ENCODE measurements around the gene CRKL. TPM values are rescaled to one million over a fixed set of nuclear protein-coding genes. Genes with fewer than 3 reads are reported as not detected.
"Not testable (repeated sequence)": the region's sequence is repeated elsewhere in the genome, so short reads cannot be mapped to it uniquely, and the experiment has no call there.

CRKL gene
- total RNA-seq, 1 experiment from 2014 or later: 85.6 TPM

- Histone ChIP-seq H3K4me1 (no peaks in the 10 kb centered on the region), H3K27ac (no peak overlapping the region), H3K36me3 (no peaks in the 10 kb centered on the region), H3K27me3 (peaks cover 11% of the 10 kb centered on the region; the same call in 1 of the 2 replicates), H3K4me3 (no peak overlapping the region), H3K9me3 (replicated peaks) (no peaks in the 10 kb centered on the region)
- no peak for DNase-seq
These were observed 53.9 kb downstream of the CRKL start for GRCh38 chr22:20970939-20971657.

- DNase-seq; H3K9me3 ChIP-seq (replicated peaks); H3K36me3 ChIP-seq: not testable (repeated sequence)
These were observed 54.9 kb downstream of the CRKL start for GRCh38 chr22:20972014-20972694.

DNA sequence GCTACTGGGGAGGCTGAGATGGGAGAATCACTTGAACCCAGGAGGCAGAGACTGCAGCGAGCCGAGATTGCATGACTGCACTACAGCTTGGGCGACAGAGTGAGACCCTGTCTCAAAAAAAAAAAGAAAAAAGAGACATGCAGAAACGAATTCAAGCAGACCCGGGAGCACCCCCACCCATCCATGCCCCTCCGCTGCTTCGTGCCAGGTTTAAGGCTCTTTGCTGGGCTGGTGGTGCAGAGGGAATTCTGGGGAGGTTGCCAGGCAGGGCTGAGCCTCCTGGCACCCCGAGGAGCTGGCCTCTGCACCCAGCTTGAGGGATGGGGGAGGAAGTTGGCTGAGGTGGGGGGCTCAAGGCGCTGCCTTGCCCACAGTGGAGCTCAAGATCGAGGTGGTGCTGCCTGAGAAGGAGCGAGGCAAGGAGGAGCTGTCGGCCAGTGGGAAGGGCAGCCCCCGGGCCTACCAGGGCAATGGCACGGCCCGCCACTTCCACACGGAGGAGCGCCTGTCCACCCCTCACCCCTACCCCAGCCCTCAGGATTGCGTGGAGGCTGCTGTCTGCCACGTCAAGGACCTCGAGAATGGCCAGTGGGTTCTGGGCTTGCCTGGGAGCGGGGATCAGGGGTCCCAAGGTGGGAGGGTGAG is 55.8 kb downstream of the CRKL start:
- no peak overlapping the region for H3K27ac ChIP-seq
- H3K4me3 ChIP-seq: no peak overlapping the region
- DNase-seq: no peak
- 0 out of 2 replicates have a peak, but pooled peaks cover 2% of the 10 kb centered on the region for H3K27me3 ChIP-seq
- no peaks in the 10 kb centered on the region for H3K9me3 ChIP-seq (replicated peaks)
- no peaks in the 10 kb centered on the region for H3K36me3 ChIP-seq
- H3K4me1 ChIP-seq: no peaks in the 10 kb centered on the region

More at GRCh38 chr22:20972014-20972694, 54.9 kb downstream of the CRKL start:
- H3K27me3 ChIP-seq, H3K27ac ChIP-seq, H3K4me3 ChIP-seq, H3K4me1 ChIP-seq: not testable (repeated sequence)

DNA sequence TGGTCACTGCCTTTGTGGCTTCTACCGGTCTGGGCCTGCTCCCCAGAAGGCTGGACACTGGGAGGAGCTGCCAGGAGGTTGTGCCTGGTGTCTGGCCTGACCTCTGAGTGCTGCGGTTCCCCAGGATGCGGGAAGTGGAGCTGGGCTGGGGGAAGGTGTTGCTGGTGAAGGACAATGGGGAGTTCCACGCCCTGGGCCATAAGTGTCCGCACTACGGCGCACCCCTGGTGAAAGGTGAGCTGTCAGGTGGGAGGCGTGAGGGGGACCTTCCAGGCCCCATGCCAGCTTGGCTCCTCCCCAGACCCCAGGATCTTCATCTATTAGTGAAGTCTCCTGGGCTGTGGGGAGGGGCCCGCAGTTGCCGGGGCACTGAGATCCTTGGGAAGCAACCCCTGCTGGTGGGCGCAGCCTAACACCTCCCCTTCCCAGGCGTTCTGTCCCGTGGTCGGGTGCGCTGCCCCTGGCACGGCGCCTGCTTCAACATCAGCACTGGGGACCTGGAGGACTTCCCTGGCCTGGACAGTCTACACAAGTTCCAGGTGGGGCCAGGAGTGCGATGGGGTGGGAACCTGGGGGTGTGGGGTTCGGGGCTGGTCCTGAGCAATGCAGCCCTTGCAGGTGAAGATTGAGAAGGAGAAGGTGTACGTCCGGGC is 56.6 kb downstream of the CRKL start:
- Histone ChIP-seq H3K4me3 (no peak overlapping the region), H3K9me3 (replicated peaks) (0 out of 2 replicates have a peak, but pooled peaks cover 3% of the 10 kb centered on the region), H3K4me1 (no peaks in the 10 kb centered on the region), H3K27me3 (no peaks in the 10 kb centered on the region), H3K36me3 (no peaks in the 10 kb centered on the region), H3K27ac (no peak overlapping the region)
- DNase-seq: no peak

GRCh38 chr22:20974336-20974955 is 57.2 kb downstream of the CRKL start:
- Histone ChIP-seq H3K36me3 (no peaks in the 10 kb centered on the region), H3K4me1 (no peaks in the 10 kb centered on the region), H3K9me3 (replicated peaks) (0 out of 2 replicates have a peak, but pooled peaks cover 3% of the 10 kb centered on the region), H3K4me3 (no peak overlapping the region), H3K27ac (no peak overlapping the region), H3K27me3 (no peaks in the 10 kb centered on the region)
- DNase-seq: no peak

DNA sequence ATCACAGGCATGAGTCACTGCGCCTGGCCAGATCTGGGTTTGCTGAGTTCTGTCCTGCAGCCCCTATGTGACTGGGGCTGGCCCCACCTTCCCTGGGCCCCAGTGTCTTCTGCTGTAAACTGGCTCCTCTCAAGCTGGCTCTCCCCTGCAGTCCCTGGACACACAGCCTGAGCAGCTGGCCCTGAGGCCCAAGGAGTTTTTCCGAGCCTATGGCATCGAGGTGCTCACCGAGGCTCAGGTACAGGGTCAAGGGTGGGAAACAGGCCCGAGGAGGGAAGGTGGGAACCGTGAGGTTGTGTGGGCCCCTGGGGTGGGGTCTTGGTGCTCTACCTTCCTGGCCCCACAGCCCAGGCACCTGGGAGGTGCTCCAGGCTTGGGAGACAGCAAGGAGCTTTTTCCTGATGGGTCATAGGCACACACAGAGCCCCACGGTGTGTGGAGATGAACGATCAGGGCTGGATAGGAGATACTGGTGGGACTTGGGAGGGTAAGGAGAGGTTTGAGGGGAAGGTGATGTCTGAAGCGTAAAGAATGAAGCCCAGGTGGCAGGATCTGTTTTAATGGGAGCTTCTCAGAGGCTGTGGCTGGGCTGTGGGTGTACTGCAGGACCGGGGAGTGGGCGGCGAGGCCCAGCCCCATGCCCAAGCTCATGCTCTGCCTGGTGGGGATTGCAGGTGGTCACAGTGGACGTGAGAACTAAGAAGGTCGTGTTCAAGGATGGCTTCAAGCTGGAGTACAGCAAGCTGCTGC is 58.5 kb downstream of the CRKL start:
- Histone ChIP-seq H3K4me3 (no peak overlapping the region), H3K9me3 (replicated peaks) (0 out of 2 replicates have a peak, but pooled peaks cover 3% of the 10 kb centered on the region), H3K27me3 (no peaks in the 10 kb centered on the region), H3K27ac (no peak overlapping the region), H3K36me3 (no peaks in the 10 kb centered on the region), H3K4me1 (no peaks in the 10 kb centered on the region)
- no peak for DNase-seq

- H3K36me3 ChIP-seq: no peaks in the 10 kb centered on the region
- no peaks in the 10 kb centered on the region for H3K27me3 ChIP-seq
- no peak overlapping the region for H3K4me3 ChIP-seq
- 0 out of 2 replicates have a peak, but pooled peaks cover 3% of the 10 kb centered on the region for H3K9me3 ChIP-seq (replicated peaks)
- H3K27ac ChIP-seq: no peak overlapping the region
- peaks cover 3% of the 10 kb centered on the region; the same call in 1 of the 2 replicates for H3K4me1 ChIP-seq
- DNase-seq: no peak
These were observed 59.2 kb downstream of the CRKL start for GRCh38 chr22:20976291-20976877.

GRCh38 chr22:20977019-20977418 is 59.8 kb downstream of the CRKL start:
- H3K4me3 ChIP-seq: no peak overlapping the region
- H3K27ac ChIP-seq: no peak overlapping the region
- no peaks in the 10 kb centered on the region for H3K36me3 ChIP-seq
- H3K27me3 ChIP-seq: no peaks in the 10 kb centered on the region
- peaks cover 3% of the 10 kb centered on the region; the same call in 1 of the 2 replicates for H3K4me1 ChIP-seq
- 0 out of 2 replicates have a peak, but pooled peaks cover 3% of the 10 kb centered on the region for H3K9me3 ChIP-seq (replicated peaks)
- DNase-seq: no peak

- no peak overlapping the region for H3K4me3 ChIP-seq
- H3K9me3 ChIP-seq (replicated peaks): 0 out of 2 replicates have a peak, but pooled peaks cover 3% of the 10 kb centered on the region
- peaks cover 3% of the 10 kb centered on the region; the same call in 1 of the 2 replicates for H3K4me1 ChIP-seq
- H3K27ac ChIP-seq: no peak overlapping the region
- DNase-seq: no peak
- H3K36me3 ChIP-seq: no peaks in the 10 kb centered on the region
- H3K27me3 ChIP-seq: no peaks in the 10 kb centered on the region
These were observed 60.4 kb downstream of the CRKL start for GRCh38 chr22:20977516-20978170.

GRCh38 chr22:20978419-20978818 is 61.2 kb downstream of the CRKL start:
- H3K27me3 ChIP-seq: no peaks in the 10 kb centered on the region
- no peak for DNase-seq
- peaks cover 3% of the 10 kb centered on the region; the same call in 1 of the 2 replicates for H3K4me1 ChIP-seq
- no peaks in the 10 kb centered on the region for H3K36me3 ChIP-seq
- H3K27ac ChIP-seq: no peak overlapping the region
- 0 out of 2 replicates have a peak, but pooled peaks cover 3% of the 10 kb centered on the region for H3K9me3 ChIP-seq (replicated peaks)
- no peak overlapping the region for H3K4me3 ChIP-seq

DNA sequence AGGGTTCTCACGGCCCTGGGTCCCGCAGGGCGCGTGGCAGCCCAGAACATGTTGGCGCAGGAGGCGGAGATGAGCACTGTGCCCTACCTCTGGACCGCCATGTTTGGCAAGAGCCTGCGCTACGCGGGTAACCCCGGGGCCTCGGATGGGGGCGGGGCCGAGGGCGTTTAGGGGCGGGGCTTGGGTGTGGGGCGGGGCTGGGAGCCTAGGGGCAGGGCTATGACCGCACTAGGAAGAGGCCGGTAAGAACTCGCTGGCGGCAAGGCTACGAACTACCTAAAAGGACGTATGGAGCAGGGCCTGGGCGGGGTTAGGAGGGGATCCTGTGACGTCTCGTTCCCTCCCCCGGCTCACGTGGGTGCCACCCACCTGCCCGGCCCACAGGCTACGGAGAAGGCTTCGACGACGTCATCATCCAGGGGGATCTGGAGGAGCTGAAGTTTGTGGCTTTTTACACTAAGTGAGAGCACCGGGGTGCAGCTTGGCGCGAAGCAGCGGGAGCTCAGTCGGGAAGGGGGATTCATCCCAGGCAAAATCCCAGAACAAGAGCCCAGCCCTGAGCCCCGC is 62.1 kb downstream of the CRKL start:
- Histone ChIP-seq H3K4me3 (no peak overlapping the region), H3K9me3 (replicated peaks) (0 out of 2 replicates have a peak, but pooled peaks cover 3% of the 10 kb centered on the region), H3K27me3 (no peaks in the 10 kb centered on the region), H3K4me1 (peaks cover 3% of the 10 kb centered on the region; the same call in 1 of the 2 replicates), H3K36me3 (no peaks in the 10 kb centered on the region), H3K27ac (no peak overlapping the region)
- DNase-seq: no peak

DNA sequence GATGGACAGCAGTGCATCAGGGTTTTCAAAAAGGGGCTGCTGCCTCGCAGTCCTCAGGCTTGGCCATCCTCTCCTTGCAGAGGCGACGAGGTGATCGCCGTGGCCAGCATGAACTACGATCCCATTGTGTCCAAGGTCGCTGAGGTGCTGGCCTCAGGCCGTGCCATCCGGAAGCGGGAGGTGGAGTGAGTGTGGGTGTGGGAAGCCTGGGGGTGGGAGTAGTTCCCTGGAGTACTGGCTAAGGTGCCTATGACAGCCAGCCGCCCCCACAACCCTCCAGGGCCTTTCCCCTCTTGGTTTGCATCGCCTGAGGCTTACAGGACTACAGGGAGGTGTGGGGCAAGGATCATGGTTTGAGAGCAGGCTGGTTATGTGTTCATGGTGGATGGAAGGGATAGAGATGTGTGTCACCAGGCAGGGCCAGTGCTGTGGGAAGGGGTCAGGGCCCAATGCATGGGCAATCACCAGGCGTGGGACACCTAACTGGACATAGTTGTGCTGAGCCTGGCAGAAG is 62.8 kb downstream of the CRKL start:
- Histone ChIP-seq H3K4me3 (no peak overlapping the region), H3K27ac (no peak overlapping the region), H3K9me3 (replicated peaks) (0 out of 2 replicates have a peak, but pooled peaks cover 3% of the 10 kb centered on the region), H3K36me3 (no peaks in the 10 kb centered on the region), H3K27me3 (no peaks in the 10 kb centered on the region), H3K4me1 (peaks cover 3% of the 10 kb centered on the region; the same call in 1 of the 2 replicates)
- no peak for DNase-seq
